ENCODE results near the gene TSPAN15.

Gene TSPAN15

GRCh38 chr10:69489506-69490090 lies 38.3 kb downstream of the TSPAN15 start:
- no peak for DNase-seq

- DNase-seq: no peak
Measured at GRCh38 chr10:69490876-69491275, 39.6 kb downstream of the TSPAN15 start.

- no peak for DNase-seq
Measured at GRCh38 chr10:69491611-69492010, 40.3 kb downstream of the TSPAN15 start.

GRCh38 chr10:69492091-69492745 lies 41.0 kb downstream of the TSPAN15 start:
- no peak for DNase-seq

DNA sequence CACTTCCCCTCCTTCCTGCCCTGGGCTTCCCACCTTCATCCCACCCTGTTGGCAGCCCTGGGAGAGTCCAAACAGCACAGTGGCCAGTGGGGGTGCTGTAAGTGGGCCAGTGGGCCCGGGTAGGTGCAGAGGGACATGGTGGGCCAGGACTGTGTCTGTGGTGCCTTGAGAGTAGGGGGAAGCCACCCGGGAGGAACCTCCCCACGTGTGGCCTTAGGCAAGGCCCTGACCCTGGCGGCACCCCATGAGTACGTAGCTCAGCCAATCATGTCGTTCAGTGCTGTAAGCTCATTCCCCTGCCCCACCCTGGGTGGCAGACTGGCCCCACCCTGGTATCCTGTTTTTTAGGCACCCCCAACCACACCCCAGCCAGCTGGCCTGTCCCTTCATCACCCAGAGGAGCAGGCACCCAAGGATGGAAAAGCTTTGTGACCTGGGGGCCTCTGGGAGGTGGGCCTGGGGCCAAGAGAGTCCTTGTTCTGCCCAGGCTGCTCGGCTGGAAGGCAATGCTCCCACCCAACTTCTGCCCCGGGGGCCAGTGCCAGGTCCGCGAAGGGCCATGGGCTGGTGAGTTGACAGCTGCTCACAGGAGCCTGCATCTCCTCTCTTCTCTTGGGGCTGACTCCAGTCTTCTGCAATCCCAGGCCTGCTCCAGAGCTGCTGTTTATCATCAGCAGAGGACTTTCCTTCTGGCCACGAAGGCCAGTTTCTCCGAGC lies 41.6 kb downstream of the TSPAN15 start:
- no peak for DNase-seq

GRCh38 chr10:69494626-69495558 lies 43.6 kb downstream of the TSPAN15 start:
- no peak for DNase-seq

DNA sequence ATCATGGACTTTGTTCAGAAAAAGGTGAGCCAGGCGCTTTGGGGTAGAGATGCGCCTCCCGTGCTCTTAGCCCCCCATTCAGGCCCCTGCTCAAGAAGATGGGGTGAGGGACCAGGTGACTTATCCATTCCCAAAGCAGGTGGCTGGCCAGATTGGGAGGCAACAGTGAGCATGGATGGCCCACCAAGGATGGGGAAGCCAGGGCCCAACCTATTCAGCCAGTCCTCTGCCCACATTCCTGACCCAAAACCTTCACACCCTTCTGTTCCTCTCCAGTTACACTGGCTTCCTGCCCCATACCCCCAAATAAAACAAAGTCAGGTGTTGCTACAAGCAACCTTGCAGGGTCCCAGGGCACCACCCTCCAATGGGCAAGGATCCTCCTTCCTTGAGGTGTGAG lies 44.4 kb downstream of the TSPAN15 start:
- no peak for DNase-seq

DNA sequence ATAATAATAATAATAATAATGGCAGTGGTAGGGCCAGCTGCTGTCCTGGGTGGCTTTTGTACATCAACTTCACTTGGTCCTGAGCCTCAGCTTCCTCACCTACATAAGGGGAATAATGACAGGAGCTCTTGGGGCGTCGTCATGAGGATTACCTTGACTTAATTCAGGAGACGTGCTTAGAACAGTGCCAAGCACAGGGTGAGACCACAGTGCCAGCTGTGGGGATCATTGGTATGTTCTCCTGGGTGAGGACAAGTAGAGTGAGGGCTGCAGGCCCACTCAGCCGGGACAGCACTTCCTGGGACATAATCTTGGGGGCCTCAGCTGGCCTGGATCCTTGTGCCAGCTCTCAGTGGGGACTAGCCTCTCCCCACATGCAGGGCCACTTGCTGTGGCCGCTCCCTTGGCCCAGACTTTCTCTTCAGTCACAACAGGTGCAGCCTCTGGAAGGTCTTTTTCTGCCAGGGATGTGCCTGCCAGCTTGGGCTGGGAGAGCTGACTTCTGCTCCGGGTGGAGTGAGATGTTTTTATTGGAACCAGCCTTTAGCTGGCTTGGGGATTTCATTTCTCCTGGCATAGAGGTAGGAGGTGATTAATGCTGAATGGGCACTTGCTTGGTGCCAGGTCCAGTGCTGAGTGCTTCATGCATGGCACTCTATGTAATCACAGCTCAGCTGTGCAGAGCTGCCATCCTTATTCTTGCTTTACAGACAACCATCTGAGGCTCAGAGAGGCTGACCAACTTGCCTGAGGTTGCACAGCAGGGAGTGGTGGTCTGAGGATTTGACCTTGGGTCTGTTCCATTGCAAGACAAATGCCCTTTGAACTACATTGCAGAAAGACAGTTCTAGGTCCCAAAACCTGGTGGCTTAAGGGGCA lies 45.3 kb downstream of the TSPAN15 start:
- no peak for DNase-seq

DNA sequence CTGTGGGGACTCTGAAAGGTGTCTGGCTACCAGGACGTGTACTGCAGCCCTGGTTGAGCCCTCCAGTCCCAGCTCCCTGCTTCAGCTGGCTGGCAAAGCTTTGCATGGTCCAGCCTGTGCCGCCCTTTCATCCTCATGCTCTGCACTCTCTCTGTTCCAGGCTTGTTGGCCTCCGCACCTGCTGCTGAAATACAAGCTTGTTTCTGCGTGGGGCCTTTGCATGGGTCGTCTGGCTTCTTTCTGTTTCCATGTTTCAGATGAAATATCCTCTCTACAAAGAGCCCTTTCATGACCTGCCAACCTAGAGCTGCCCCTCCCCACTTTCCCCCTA lies 45.9 kb downstream of the TSPAN15 start:
- DNase-seq: no peak

DNA sequence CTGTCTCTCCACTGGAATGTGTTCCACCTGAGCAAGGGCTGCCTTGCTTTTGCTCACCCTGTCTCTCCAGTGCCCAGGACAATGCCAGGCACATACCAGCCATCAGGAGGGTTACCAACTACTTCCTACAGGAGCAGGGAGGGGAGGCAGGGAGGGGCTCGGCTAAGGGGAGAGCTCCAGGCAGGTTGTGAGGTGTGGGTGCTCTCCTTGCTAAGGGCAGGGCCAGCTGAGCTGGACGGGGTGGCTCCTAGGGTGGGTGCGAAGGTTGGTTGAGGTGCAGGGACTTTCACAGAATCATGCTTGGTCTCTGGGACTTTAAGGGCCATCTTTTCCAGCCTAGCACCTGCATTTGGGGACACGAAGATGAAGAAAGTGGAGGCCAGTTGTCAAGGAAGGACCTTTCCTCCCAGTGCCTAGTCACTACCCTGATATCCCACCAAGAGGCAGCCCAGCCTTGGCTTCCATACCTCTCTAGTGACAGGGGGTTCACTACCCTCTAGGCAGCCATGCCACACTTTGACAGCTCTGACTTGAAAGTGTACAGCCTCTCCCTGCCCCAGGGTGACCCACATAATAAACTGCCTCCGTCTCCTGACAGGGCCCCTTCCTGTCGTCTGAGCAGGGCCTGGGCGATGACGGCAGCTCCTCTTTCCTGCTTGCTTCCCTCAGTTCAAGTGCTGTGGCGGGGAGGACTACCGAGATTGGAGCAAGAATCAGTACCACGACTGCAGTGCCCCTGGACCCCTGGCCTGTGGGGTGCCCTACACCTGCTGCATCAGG lies 46.5 kb downstream of the TSPAN15 start:
- DNase-seq: no peak

- no peak for DNase-seq
Measured at GRCh38 chr10:69498711-69499471, 47.6 kb downstream of the TSPAN15 start.

DNA sequence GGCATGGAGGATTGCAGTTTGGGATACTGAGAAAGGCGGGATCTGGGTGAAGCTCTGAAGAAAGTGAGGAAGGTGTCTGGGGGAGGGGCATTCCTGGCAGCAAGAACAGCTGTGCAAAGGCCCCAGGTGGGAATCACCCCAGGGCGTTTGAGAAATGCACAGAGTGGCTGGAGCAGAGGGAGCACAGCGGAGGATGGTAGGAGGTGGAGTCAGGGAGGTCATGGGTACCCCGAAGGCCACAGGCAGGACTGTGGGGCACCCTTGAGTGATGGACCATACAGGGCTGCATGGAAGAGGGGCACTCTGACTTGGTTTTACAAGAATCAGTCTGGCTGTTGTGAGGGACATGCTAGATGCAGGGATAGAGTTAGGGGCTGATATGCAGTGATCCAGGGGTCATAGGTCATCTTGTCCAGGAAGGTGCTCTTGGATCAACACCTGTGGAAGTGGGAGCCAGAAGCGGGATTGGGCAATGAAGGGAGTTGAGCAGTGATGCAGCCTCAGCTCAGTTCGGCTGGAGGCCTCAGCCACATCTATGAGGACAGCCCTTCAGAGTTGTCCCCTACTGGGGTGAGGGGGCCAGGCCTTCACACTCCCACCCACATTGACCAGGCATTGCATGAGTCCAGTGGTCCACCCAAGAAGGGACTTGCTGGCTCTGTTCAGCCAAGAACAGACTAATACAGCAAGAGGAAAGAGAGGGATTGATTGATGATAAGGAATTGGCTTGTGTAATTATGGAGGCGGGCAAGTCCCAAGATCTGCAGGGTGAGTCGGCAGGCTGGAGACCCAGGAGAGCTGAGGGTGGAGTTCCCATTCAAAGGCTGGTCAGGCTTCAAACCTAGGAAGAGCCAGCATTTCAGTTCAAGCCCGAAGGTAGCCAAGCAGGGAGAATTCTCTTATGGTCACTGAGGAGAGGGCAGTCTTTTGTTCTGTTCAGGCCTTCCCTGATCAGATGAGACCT lies 48.7 kb downstream of the TSPAN15 start:
- no peak for DNase-seq

DNA sequence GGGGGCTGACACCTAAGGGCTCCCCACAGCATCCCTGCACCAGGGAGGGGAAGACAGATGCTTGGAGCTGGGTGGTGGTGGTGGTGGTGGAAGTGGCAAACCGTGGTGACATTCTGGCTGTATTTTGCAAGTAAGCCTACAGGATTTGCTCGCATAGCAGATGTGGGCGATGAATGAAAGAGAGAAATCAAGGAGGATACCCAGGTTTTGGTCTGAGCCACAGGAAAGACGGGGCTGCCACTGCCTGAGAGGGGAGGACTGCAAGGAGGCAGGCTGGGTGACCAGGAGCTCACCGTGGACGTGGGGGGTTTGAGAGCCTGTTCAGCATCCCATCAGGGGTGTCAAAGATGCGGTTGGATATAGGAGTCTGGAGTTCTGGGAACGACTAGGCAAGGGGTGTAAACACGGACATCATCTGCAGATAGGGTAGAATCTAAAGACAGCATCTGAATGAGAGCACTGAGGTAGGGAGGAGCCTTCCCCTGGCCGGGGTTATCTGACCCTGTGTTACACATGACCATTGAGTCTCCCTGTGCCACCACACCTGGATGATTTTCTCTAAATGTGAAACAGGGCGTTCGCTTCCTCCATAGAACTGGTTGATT lies 49.7 kb downstream of the TSPAN15 start:
- DNase-seq: no peak

DNA sequence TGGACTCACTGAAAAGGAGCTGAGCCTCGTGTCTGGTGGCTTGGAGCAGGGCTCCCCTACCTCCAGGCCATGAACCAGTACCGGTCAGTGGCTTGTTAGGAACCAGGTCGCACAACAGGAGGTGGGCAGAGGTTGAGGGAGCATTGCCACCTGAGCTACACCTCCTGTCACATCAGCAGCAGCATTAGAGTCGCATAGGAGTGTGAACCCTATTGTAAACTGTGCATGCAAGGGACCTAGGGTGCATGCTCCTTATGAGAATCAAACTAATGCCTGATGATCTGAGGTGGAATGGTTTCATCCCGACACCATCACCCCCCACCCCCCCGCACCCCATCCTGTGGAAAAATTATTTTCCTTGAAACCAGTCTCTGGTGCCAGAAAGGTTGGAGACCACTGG lies 50.4 kb downstream of the TSPAN15 start:
- DNase-seq: no peak

- DNase-seq: no peak
Measured at GRCh38 chr10:69502589-69502988, 51.3 kb downstream of the TSPAN15 start.

DNA sequence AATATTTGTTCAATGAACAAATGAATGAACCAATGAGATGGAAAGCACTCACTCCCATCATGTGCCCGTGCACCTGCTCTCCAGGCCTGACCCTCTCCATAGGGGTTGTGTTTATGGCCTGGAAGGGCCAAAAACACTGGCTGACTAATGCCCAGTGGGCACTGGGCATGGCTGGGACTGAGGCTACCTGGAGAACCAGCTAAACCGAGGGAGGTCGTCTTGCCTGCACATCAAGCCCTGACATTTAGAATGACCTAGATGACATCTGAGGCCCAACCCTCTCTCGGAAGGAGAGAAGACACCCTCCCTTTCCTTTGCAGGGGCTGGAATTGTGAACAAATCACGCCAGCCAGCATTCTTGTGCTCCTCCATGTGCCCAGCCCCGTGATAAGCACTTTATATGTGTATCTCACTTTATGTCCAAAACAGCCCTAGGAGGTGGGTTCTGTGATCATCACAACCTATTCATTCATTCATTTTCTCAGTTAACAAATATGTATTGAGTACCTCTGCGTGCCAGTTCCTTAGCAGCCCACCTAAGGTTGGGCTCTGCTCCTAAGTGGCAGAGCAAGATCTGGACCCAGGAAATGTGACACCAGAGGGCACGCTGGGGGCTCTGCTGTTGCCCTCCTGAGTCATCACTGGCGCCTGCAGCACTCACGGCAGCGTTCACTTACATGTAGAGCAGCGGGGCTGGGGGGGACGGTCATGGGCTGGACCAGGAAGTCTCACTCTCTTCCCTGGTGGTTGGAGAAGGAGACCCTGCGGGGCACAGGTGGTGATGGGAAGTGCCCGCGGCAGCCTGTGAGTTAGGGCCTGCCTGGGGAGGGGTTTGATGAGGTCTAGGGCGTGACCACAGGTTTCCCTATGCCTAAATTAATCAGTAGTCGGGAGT lies 52.0 kb downstream of the TSPAN15 start:
- no peak for DNase-seq

DNA sequence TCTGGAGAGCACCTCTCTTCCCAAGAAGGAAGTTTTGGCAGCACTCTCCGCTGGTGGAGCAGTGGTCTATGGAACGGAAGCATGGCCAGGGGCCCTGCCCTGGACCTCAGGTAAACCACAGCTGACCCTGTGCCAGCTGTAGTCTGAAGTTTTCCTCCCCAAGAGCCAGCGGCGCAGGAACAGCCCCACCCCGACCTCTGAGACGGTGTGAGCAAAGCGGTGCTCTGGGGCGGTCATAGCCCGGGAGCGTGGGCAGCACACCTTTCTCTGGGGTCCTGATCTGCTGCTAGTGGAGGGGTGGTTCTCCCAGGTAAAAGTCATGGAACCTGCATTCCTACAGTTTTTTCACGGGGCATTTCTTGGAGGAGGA lies 52.6 kb downstream of the TSPAN15 start:
- no peak for DNase-seq
